B cell (primary cell): ENCODE data around the gene VPS8. TPM values are rescaled to one million over a fixed set of nuclear protein-coding genes. Genes with fewer than 3 reads are reported as not detected.

Experiments used
- ATAC-seq: fragments of 200-7000 bp; cut with Tn5 transposase; one replicate; pipeline ENCODE4 v1.10.0; 2021; ENCODE audit warnings: low read depth, mild to moderate bottlenecking, moderate number of reproducible peaks, moderate library complexity
- CTCF ChIA-PET: fragments of 350-600 bp; sonication (Branson Sonifier 250); formaldehyde crosslinking; loops from one replicate; lab custom pipeline; 2021; ENCODE audit warnings: antibody characterized with exemption, inconsistent platforms; lab: Charles Lee
- POLR2A ChIA-PET: fragments of 350-600 bp; sonication (Branson Sonifier 250); formaldehyde crosslinking; loops from one replicate; lab custom pipeline; 2021; ENCODE audit warnings: antibody characterized with exemption; lab: Charles Lee
- DNase-seq: peaks from one replicate; pipeline ENCODE4 v3.0.0; 2013
- H2AFZ ChIP-seq: 2 replicates; pipeline ENCODE4 v1.6.1; 2012; ENCODE audit warnings: mild to moderate bottlenecking, low read depth, low read length; ENCODE audit not compliant: insufficient read depth, poor library complexity, severe bottlenecking
- H3K27ac ChIP-seq, 2 donors: 1 replicate in 1 of 2; 2 replicates in 1 of 2; pipeline ENCODE4 v1.5.1; 2012 to 2013; ENCODE audit warnings: low read length in 2 of 2, mild to moderate bottlenecking in 2 of 2, moderate library complexity in 1 of 2
- H3K27me3 ChIP-seq, 4 experiments: fragments of 200-600 bp in 1 of 4; sonication (generic) in 1 of 4; replicated peaks in 1 of 4; 1 replicate in 2 of 4; 2 replicates in 2 of 4; pipeline versions ENCODE4 v1.6.1 to v1.7.0; 2013 to 2016; ENCODE audit warnings: low read length in 3 of 4, mild to moderate bottlenecking in 2 of 4, mixed read lengths in 1 of 4, moderate library complexity in 1 of 4; ENCODE audit not compliant: insufficient read depth in 4 of 4, control insufficient read depth in 3 of 4; ENCODE audit errors: control extremely low read depth in 1 of 4
- H3K36me3 ChIP-seq, 2 experiments: replicated peaks in 1 of 2; 1 replicate in 1 of 2; 2 replicates in 1 of 2; pipeline versions ENCODE4 v1.6.1 to v1.7.1; 2013; ENCODE audit warnings: low read length in 1 of 2; ENCODE audit not compliant: insufficient read depth in 2 of 2, control insufficient read depth in 1 of 2; ENCODE audit errors: control extremely low read depth in 1 of 2, extremely low read depth in 1 of 2
- H3K4me1 ChIP-seq, 2 donors: fragments of 200-600 bp in 1 of 2; sonication (generic) in 1 of 2; 1 replicate in 1 of 2; 2 replicates in 1 of 2; pipeline versions ENCODE4 v1.5.1 to v1.6.1; 2013 to 2017; ENCODE audit warnings: low read length in 2 of 2; ENCODE audit not compliant: control insufficient read depth in 2 of 2, insufficient read depth in 2 of 2
- H3K4me2 ChIP-seq: replicated peaks from 2 replicates; pipeline ENCODE3; 2012; ENCODE audit warnings: mild to moderate bottlenecking, low read depth, low read length; ENCODE audit not compliant: poor library complexity, severe bottlenecking
- H3K4me3 ChIP-seq, 5 experiments: fragments of 200-600 bp in 1 of 5; sonication (generic) in 1 of 5; 1 replicate in 3 of 5; 2 replicates in 2 of 5; pipeline versions ENCODE4 v1.5.1 to v1.7.0; 2011 to 2016; ENCODE audit warnings: low read length in 4 of 5, mild to moderate bottlenecking in 4 of 5, low read depth in 2 of 5, control low read depth in 1 of 5, moderate library complexity in 1 of 5; ENCODE audit not compliant: insufficient read depth in 1 of 5; ENCODE audit errors: control extremely low read depth in 1 of 5, extremely low read depth in 1 of 5
- H3K79me2 ChIP-seq: fragments of 200-600 bp; sonication (generic); one replicate; pipeline ENCODE4 v1.6.0; 2016; ENCODE audit warnings: low read length; ENCODE audit not compliant: control insufficient read depth, insufficient read depth
- H3K9ac ChIP-seq: fragments of 200-600 bp; sonication (generic); 2 replicates; pipeline ENCODE4 v1.6.1; 2017; ENCODE audit warnings: mild to moderate bottlenecking, low read length, moderate library complexity
- H3K9me3 ChIP-seq, 3 donors: one replicate each; pipeline versions ENCODE4 v1.6.1 to v1.7.1; 2013; ENCODE audit warnings: low read length in 2 of 3; ENCODE audit not compliant: control insufficient read depth in 2 of 3, insufficient read depth in 1 of 3; ENCODE audit errors: control extremely low read depth in 1 of 3
- H4K20me1 ChIP-seq: 2 replicates; pipeline ENCODE4 v1.6.0; 2012; ENCODE audit warnings: mild to moderate bottlenecking, low read length; ENCODE audit not compliant: insufficient read depth, control insufficient read depth, poor library complexity, severe bottlenecking
- H3K27ac Mint-ChIP-seq: one replicate; pipeline ENCODE4 v1.8.0; 2021; ENCODE audit warnings: mixed read lengths
- H3K27me3 Mint-ChIP-seq: one replicate; pipeline ENCODE4 v1.8.0; 2021; ENCODE audit warnings: mixed read lengths
- H3K4me1 Mint-ChIP-seq: one replicate; pipeline ENCODE4 v1.8.0; 2021; ENCODE audit warnings: mixed read lengths
- H3K4me3 Mint-ChIP-seq: one replicate; pipeline ENCODE4 v1.8.0; 2021; ENCODE audit warnings: mixed read lengths
- H3K9me3 Mint-ChIP-seq: one replicate; pipeline ENCODE4 v1.8.0; 2022; ENCODE audit warnings: mixed read lengths; ENCODE audit not compliant: insufficient read depth
- EZH2 ChIP-seq: IDR thresholded peaks from 2 replicates; pipeline ENCODE4 v1.6.1; 2012; ENCODE audit warnings: borderline replicate concordance, low read depth, mild to moderate bottlenecking, moderate library complexity, low read length; ENCODE audit not compliant: insufficient read depth, poor library complexity, severe bottlenecking
- WGBS: methylation state at CpG from one replicate; pipeline ENCODE4 v1.1.5; 2013; ENCODE audit warnings: missing lambda C conversion rate; ENCODE audit not compliant: insufficient coverage; 5-methylcytosine and 5-hydroxymethylcytosine counted together
- intact Hi-C: fragments of 100-400 bp; cut with micrococcal nuclease; formaldehyde crosslinking; loops from one replicate; pipeline ENCODE4 v1.10.0; 2022
- polyA plus RNA-seq: library from polyadenylated mRNA; depleted of rRNA; stranded (reverse); fragments of >200 nt; gene quantifications from 2 replicates; pipeline ENCODE4 v1.2.3, GENCODE V29; 2012
- total RNA-seq, 2 donors: library from RNA; stranded (reverse); fragments of 120-200 nt in 1 of 2; gene quantifications; 1 replicate in 1 of 2; 2 replicates in 1 of 2; pipeline versions ENCODE4 v1.2.3 to v1.2.4, GENCODE V29; 2013 to 2022
- TF ChIP-seq, protein P1 (sequence below): fragments of 200-600 bp; IDR thresholded peaks from one replicate; pipeline ENCODE4 v1.8.0; 2022; ENCODE audit warnings: antibody characterized with exemption, mild to moderate bottlenecking

Gene VPS8
- total and polyA plus RNA-seq, 2 donors (not counting 1 experiment from before 2014, with no cell fraction given) = 18.3 to 95.6 TPM

DNA sequence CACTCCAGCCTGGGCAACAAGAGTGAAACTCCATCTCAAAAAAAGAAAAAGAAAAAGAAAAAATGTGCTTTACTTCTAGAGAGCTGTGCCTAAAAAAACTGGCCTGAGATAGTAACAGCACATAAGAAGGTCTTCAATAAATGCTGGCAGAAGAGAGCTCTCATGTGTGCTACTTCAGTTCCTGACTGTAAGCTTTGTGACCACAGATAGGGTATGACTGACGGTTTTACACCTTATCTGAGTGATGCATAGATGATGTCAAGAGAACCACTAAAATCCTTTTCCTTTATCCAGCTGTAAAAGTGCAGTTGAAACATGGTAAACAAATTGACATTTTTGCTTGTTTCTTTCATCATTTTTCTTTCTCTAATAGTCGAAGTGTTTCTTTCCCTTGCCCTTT, 213.0 kb downstream of the VPS8 start:
- no peak overlapping the region for H3K27ac Mint-ChIP-seq

DNA sequence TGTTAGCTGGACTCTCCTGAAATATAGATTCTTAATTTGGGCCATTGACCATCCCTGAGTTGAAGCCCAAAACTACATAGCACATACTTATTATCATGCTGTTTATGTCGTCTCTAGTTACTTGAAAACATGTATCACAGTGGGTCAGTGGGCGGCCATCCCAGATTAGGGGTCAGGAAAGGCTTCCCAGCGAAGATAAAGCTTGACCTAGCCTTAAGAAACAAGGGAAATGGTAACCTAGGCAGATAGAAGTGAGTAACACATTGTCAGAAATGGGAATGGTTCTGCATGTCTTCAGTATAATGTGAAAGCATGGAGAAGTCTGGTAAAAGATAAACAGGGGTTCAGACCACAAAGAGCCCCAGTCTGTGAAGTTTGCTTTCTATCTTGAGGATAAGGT, 216.2 kb downstream of the VPS8 start:
- H3K4me1 Mint-ChIP-seq = no peaks in the 10 kb centered on the region

More for the DNA sequence above, 213.0 kb downstream of the VPS8 start:
- H2AFZ ChIP-seq = no peak overlapping the region
- H3K9me3 Mint-ChIP-seq = no peaks in the 10 kb centered on the region
- no peak overlapping the region for H3K4me3 ChIP-seq
- 0% methylated on average over 1 of the region's 2 CpGs for WGBS
- H3K27me3 ChIP-seq = no peaks in the 10 kb centered on the region
- no peak overlapping the region for H3K4me3 Mint-ChIP-seq
- POLR2A ChIA-PET = no interaction called here
- DNase-seq = no peak
- ATAC-seq = no peak
- H3K9ac ChIP-seq = no peak overlapping the region
- no peaks in the 10 kb centered on the region for H3K4me1 ChIP-seq
- intact Hi-C loops = no loop called here
- H3K36me3 ChIP-seq = peaks cover 0 to 26% of the 10 kb centered on the region in 2 experiments
- H4K20me1 ChIP-seq = no peaks in the 10 kb centered on the region
- H3K4me1 Mint-ChIP-seq = no peaks in the 10 kb centered on the region
- no peaks in the 10 kb centered on the region for H3K27me3 Mint-ChIP-seq
- H3K9me3 ChIP-seq = no peaks in the 10 kb centered on the region
- TF ChIP-seq EZH2 = no peak
- TF ChIP-seq, protein P1, sequence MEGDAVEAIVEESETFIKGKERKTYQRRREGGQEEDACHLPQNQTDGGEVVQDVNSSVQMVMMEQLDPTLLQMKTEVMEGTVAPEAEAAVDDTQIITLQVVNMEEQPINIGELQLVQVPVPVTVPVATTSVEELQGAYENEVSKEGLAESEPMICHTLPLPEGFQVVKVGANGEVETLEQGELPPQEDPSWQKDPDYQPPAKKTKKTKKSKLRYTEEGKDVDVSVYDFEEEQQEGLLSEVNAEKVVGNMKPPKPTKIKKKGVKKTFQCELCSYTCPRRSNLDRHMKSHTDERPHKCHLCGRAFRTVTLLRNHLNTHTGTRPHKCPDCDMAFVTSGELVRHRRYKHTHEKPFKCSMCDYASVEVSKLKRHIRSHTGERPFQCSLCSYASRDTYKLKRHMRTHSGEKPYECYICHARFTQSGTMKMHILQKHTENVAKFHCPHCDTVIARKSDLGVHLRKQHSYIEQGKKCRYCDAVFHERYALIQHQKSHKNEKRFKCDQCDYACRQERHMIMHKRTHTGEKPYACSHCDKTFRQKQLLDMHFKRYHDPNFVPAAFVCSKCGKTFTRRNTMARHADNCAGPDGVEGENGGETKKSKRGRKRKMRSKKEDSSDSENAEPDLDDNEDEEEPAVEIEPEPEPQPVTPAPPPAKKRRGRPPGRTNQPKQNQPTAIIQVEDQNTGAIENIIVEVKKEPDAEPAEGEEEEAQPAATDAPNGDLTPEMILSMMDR = no peak
- no peak overlapping the region for H3K27ac ChIP-seq
- H3K4me2 ChIP-seq = no peak overlapping the region
- CTCF ChIA-PET = no interaction called here
- H3K79me2 ChIP-seq = no peaks in the 10 kb centered on the region

More for the DNA sequence above, 216.2 kb downstream of the VPS8 start:
- intact Hi-C loops = no loop called here
- ChIA-PET POLR2A (no interaction called here), CTCF (no interaction called here)
- H3K4me1 ChIP-seq = no peaks in the 10 kb centered on the region
- no peak overlapping the region for H3K9ac ChIP-seq
- peaks cover 0 to 42% of the 10 kb centered on the region in 2 experiments for H3K36me3 ChIP-seq
- no peaks in the 10 kb centered on the region for H3K27me3 ChIP-seq
- Mint-ChIP-seq H3K9me3 (peaks cover under 1% of the 10 kb centered on the region), H3K27me3 (no peaks in the 10 kb centered on the region), H3K27ac (no peak overlapping the region), H3K4me3 (no peak overlapping the region)
- no peak overlapping the region for H2AFZ ChIP-seq
- H3K9me3 ChIP-seq = no peaks in the 10 kb centered on the region
- TF ChIP-seq, protein P1 = no peak
- TF ChIP-seq EZH2 = no peak
- 94% methylated on average over 2 of the region's 3 CpGs for WGBS
- H4K20me1 ChIP-seq = no peaks in the 10 kb centered on the region
- no peak overlapping the region for H3K4me2 ChIP-seq
- no peak overlapping the region for H3K27ac ChIP-seq
- DNase-seq (no peak), ATAC-seq (no peak)
- no peaks in the 10 kb centered on the region for H3K79me2 ChIP-seq
- no peak overlapping the region for H3K4me3 ChIP-seq
